Testis (tissue), 3 donors: Measurements from ENCODE around the gene PPIL1. TPM values are rescaled to one million over a fixed set of nuclear protein-coding genes. Genes with fewer than 3 reads are reported as not detected.

Experiments
- DNase-seq: peaks from one replicate; pipeline ENCODE4 v3.0.0-alpha.2; 2019
- H3K27ac ChIP-seq, 2 donors: fragments of 200-600 bp; sonication (generic); one replicate each; pipeline ENCODE4 v1.5.1; 2019
- H3K27me3 ChIP-seq: fragments of 200-600 bp; sonication (generic); one replicate; pipeline ENCODE4 v1.5.1; 2019
- H3K36me3 ChIP-seq: fragments of 200-600 bp; sonication (generic); one replicate; pipeline ENCODE4 v1.5.1; 2017; ENCODE audit warnings: low read depth; ENCODE audit errors: missing control alignments
- H3K4me1 ChIP-seq: fragments of 200-600 bp; sonication (generic); one replicate; pipeline ENCODE4 v1.5.1; 2019
- H3K4me3 ChIP-seq, 2 donors: fragments of 200-600 bp; sonication (generic); one replicate each; pipeline ENCODE4 v1.5.1; 2017 to 2019
- H3K9me3 ChIP-seq: fragments of 200-600 bp; sonication (generic); one replicate; pipeline ENCODE4 v1.5.1; 2017
- POLR2A ChIP-seq: fragments of 450-650 bp; IDR thresholded peaks from one replicate; pipeline ENCODE4 v1.6.1; 2017; ENCODE audit warnings: antibody characterized with exemption, mild to moderate bottlenecking, moderate library complexity
- WGBS, 2 donors: methylation state at CpG; one replicate each; pipeline ENCODE4 v1.1.5; 2018; 5-methylcytosine and 5-hydroxymethylcytosine counted together
- intact Hi-C: fragments of 100-400 bp; cut with DNase I; formaldehyde crosslinking; loops from one replicate; pipeline ENCODE4 v1.15.1; 2023; ENCODE audit warnings: low total_unique reads
- polyA plus RNA-seq: library from polyadenylated mRNA; stranded (reverse); fragments of 350-450 nt; fragmentation: Illumina TruSeq; extraction: RNeasy Lipid Tissue Mini Kit (QIAGEN cat#74804); gene quantifications from one replicate; pipeline ENCODE4 v1.2.3, GENCODE V29; 2014; ENCODE audit warnings: low read depth, low replicate concordance; ENCODE audit not compliant: insufficient read depth
- total RNA-seq, 2 donors: library from RNA; depleted of rRNA; stranded (reverse); fragments of >200 nt; gene quantifications; one replicate each; pipeline ENCODE4 v1.2.3, GENCODE V29; 2016
- TF ChIP-seq, protein P1 (sequence below), 3 experiments: fragments of 450-650 bp in 2 of 3; fragments of 200-600 bp in 1 of 3; sonication (generic) in 1 of 3; IDR thresholded peaks; one replicate each; pipeline ENCODE4 v1.5.1; 2016 to 2019; ENCODE audit warnings: antibody characterized with exemption in 3 of 3, mild to moderate bottlenecking in 2 of 3, moderate library complexity in 1 of 3

The PPIL1 gene
- total and polyA plus RNA-seq, 3 donors from 2014 or later, result 35.0 to 41.2 (median 39.4) TPM

DNA sequence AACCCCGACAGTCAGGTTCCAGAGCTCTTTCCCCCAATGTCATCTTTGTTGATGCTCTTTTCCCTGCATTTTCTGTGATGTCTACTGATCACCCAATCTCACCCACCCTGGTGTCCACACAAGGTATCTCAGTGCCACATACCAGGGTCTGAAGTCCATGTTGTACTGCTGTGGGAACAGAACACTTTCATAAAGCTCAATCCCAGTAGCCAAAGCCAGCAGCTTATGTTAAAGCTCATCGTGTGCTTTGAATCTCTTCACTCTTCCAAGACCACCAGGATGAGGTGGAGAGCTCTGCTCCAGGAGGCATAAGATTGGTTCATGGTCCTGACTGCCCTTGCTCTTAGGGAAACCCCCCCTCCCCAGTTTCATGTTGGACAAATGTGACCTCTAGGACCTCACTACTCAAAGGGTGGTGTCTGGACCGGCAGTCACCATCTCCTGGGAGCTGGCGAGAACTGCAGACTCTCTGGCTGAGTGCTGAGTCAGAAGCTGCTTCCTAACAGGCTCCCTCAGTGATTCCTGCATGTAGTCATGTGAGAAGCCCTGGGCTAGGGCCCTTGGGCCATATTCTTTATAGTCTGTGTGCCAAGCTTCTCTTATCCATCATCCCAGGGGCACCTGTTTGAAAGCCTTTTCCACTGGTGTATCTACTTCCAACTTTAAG, 22.0 kb downstream of the PPIL1 start:
- no peak for TF ChIP-seq POLR2A
- TF ChIP-seq, protein P1, sequence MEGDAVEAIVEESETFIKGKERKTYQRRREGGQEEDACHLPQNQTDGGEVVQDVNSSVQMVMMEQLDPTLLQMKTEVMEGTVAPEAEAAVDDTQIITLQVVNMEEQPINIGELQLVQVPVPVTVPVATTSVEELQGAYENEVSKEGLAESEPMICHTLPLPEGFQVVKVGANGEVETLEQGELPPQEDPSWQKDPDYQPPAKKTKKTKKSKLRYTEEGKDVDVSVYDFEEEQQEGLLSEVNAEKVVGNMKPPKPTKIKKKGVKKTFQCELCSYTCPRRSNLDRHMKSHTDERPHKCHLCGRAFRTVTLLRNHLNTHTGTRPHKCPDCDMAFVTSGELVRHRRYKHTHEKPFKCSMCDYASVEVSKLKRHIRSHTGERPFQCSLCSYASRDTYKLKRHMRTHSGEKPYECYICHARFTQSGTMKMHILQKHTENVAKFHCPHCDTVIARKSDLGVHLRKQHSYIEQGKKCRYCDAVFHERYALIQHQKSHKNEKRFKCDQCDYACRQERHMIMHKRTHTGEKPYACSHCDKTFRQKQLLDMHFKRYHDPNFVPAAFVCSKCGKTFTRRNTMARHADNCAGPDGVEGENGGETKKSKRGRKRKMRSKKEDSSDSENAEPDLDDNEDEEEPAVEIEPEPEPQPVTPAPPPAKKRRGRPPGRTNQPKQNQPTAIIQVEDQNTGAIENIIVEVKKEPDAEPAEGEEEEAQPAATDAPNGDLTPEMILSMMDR (IDR thresholded peaks at IDR 0.05), result peak in 1 of 3 experiments; percentile 7
- Histone ChIP-seq H3K4me3 (no peak overlapping the region), H3K27me3 (no peaks in the 10 kb centered on the region), H3K27ac (peak overlapping the region in 1 of 2 donors; percentile 12), H3K36me3 (no peaks in the 10 kb centered on the region), H3K4me1 (peaks cover 51% of the 10 kb centered on the region), H3K9me3 (no peaks in the 10 kb centered on the region)
- 63 to 71% methylated on average over 2 to 4 of the region's 4 CpGs for WGBS, 2 donors
- DNase-seq, result no peak
- intact Hi-C loops, result no loop called here

DNA sequence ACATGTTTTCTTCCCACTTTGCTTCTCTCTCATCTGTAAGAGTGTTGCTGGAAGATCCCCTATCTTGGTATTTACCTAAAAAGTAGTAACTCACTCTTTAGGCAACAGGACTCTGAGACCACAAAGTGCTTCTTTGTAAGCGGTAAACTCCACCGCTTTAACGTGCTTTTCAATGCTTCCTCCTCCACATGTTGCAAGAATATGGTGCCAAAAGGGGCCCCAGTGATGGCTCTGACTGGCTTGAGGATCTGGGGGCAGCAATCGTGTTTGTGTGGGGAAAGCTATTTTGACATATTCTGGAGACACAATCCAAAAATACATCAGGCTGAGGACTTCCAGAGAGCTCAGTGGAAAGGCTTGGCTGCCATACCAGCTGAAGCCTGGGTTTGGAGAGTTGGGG, 23.0 kb downstream of the PPIL1 start:
- TF ChIP-seq POLR2A, result no peak
- TF ChIP-seq, protein P1 (IDR thresholded peaks at IDR 0.05), result no peak
- DNase-seq, result no peak
- 52 to 68% methylated on average over 4 of the region's 4 CpGs for WGBS, 2 donors
- Histone ChIP-seq H3K27ac (peak overlapping the region in 1 of 2 donors; percentile 12), H3K4me1 (peaks cover 51% of the 10 kb centered on the region), H3K27me3 (no peaks in the 10 kb centered on the region), H3K4me3 (no peak overlapping the region), H3K36me3 (no peaks in the 10 kb centered on the region), H3K9me3 (no peaks in the 10 kb centered on the region)
- intact Hi-C loops, result no loop called here

DNA sequence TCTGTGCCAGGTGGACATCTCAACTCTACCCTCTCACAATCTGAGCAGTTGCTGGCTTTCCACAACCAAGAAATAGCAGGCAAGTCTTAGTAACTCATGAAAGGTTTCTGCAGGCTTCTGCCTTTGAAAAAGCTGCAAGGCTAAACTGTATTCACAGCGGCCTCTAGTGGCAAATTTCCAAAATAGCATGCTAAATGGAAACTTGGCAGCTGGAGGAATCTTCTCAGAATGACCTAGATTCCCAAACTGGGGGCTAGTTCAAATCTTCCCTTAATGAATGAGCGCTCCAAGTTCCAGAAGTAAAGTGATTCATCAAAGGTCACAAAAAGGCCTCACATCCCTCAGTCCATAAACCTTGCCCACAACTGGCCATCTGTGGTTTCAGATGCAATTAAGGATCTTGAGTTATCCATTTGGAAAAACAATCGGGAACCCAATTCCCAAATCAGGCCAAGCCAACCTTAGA, 23.4 kb downstream of the PPIL1 start:
- intact Hi-C loops, result no loop called here
- peaks cover 49% of the 10 kb centered on the region for H3K4me1 ChIP-seq
- peak; percentile 82 for DNase-seq
- TF ChIP-seq, protein P1 (IDR thresholded peaks at IDR 0.05), result peak; percentile 77 to 80 (median 78)
- TF ChIP-seq POLR2A, result no peak
- H3K9me3 ChIP-seq, result no peaks in the 10 kb centered on the region
- H3K36me3 ChIP-seq, result no peaks in the 10 kb centered on the region
- peak overlapping the region in 1 of 2 donors; percentile 12 for H3K27ac ChIP-seq
- no peaks in the 10 kb centered on the region for H3K27me3 ChIP-seq
- 30 to 68% methylated on average over 2 to 3 of the region's 3 CpGs for WGBS, 2 donors
- no peak overlapping the region for H3K4me3 ChIP-seq

DNA sequence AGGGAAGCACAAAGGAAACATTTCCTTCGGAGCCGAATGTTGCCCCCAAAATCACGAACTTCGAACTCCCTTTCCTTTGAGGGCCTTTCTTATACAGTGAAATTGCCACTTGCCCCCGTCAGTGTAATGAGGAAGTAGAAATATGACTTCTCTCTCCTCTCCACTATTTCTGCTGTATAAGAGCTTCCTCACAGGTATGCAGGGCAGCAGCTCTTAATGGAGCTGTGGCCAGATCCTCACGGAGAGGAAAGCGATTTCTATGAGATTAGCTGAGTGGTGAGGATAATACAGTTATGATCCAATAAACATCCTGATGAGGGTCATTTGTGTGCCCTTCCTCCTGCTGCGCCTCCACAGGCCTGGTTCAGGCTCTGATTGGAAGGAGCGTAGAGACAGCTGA, 24.6 kb downstream of the PPIL1 start:
- Histone ChIP-seq H3K4me3 (no peak overlapping the region), H3K9me3 (no peaks in the 10 kb centered on the region), H3K36me3 (no peaks in the 10 kb centered on the region), H3K27ac (peak overlapping the region in 1 of 2 donors; percentile 8), H3K27me3 (no peaks in the 10 kb centered on the region), H3K4me1 (peaks cover 53% of the 10 kb centered on the region)
- 89 to 90% methylated on average over 9 of the region's 9 CpGs for WGBS, 2 donors
- intact Hi-C loops, result no loop called here
- no peak for DNase-seq
- TF ChIP-seq, protein P1 (IDR thresholded peaks at IDR 0.05), result no peak
- no peak for TF ChIP-seq POLR2A
